Measurements from ENCODE around the gene SRP14.

SRP14 gene

GRCh38 chr15:40067921-40068624 is 29.1 kb upstream of the SRP14 start:
- no peak for DNase-seq

DNA sequence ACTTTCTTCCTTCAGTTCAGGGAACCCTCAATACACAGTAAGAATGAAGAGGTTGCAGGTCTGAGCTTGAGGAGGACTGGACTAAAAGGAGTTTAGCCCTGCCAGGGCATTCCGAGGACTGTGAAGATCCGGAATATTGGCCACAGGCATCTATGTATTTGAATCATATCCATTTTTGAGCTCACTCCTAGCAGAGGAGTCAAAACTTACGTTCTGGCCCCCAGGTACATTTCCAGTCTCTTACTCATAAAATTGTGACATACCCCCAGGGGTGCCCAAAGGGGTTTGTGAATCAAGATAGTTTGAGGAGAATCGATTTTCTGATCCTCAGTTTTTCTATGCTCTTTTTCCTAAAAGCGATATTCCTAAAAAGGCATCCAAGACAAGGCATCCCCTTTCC is 27.6 kb upstream of the SRP14 start:
- no peak for DNase-seq

DNA sequence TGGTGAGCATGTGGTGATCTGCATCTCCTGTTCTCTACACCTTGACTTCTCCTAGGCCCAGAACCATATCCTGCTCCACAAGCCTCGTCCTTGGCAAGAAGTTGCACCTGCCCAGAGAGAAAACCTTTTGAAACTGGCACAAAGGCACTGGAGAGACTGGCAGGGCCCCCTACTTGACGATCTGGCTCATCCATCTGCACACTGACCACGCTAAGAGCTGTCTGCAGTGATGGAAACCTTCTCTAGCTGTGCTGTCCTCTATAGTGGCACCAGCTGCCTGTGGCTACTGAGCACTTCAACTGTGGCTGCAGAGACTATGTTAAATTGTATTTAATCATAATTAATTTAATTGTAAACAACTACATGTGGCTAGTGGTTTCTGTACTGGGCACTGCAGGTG is 26.2 kb upstream of the SRP14 start:
- DNase-seq = no peak

DNA sequence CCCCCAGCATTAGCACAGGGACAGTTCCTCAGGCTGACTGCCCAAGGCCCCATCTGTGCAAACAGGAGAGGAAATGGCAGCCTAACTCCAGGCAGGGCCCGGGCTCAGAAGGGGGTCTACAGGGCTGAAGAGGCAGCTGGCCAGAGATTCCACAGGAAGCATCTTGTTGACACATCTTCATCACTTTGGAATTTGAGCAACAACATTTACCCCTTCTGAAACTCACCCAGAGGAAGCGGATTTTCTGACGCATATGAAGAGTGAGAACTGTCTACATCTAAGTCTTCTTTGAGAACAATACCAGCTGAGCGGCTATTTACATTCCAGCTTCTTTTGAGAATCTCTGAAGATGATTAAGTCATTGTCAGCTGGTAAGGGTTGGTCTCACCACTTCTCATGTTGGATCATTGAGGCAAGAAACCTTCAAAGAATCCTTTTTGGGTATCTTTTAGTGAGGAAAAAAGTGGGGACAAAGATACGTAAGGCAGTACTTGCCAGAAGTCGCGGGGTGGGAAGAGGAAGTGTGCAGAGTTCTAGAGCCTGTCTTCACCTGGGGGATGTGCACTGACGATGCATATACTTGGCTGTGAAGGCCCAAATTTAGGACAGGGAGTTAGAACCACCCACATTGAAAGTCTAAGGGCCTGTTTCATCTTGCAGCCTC is 25.4 kb upstream of the SRP14 start:
- no peak for DNase-seq

- DNase-seq = no peak
Measured at GRCh38 chr15:40063563-40064011, 24.6 kb upstream of the SRP14 start.

DNA sequence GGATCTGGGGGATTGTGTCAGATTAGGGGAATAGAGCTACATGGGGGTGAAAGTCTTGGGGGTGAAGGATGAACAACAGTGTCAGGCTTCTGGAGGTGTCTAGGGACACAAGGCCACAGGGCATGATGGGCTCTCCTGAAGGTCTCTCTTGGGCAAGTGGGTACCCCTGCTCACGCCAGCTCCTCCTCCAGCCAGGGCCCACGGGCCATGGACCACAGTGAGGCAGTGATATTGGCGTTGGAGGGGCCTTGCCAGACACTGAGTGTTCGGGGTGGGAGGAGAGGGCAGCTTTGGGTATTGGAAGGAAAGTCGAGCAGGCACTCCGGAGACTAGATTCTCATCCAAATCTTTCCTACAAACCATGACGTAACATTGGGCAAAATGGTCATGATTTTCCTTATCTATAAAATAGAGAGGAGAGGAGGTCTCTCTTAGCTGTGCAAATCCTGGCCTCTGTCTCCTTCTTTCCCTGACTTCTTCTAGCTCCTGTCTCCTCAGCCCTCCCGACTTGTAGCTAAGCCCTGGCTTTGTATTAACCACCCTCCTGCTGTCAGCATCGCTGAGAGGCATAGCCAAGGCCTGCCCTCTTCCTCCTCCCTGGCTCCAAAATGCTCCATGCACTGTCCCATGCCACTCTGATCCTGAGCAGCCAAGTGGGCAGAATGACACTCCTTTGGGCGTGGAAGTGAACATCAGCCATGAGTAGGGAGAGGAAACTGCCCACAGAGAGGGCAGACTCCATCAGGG is 24.0 kb upstream of the SRP14 start:
- DNase-seq = no peak

- peak in 1 of 5 experiments; percentile 77 for DNase-seq
Measured at GRCh38 chr15:40061212-40061901, 22.4 kb upstream of the SRP14 start.

DNA sequence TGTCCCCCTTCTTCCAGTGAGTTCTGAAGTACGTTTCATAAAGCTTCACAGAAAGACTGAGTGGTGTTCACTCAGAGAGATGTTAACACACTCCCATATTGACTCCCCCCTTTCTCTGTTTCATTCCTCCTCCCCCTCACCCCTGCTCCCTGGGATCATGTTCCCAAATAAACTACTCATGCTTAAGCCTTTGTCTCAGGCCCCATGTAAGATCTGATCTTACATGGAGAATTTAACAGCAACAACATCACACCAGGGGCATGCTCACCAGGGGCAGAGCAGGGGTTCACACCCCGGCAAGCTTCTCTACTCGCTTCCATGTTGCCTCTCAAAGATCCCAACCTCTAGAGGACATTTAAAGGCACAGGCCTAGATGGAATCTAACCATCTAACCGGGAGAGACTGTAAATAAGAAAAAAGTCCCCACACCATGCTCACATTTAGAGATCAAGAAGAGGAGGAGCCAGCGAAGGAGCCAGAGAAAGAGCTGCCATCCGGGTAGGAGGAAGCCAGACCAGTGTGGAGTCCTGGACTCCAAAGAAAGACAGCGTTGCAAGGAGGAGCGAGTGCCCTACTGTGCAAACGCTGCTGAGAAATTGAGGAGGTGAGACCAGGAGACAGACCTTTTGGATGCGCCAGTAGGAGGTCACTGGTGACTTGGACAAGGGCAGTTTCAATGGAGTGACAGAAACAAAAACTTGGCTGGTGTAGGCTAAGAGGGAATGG is 21.4 kb upstream of the SRP14 start:
- no peak for DNase-seq

GRCh38 chr15:40059821-40060220 is 20.8 kb upstream of the SRP14 start:
- no peak for DNase-seq

- peak in 1 of 5 experiments; percentile 54 for DNase-seq
Measured at GRCh38 chr15:40058476-40059140, 19.6 kb upstream of the SRP14 start.

DNA sequence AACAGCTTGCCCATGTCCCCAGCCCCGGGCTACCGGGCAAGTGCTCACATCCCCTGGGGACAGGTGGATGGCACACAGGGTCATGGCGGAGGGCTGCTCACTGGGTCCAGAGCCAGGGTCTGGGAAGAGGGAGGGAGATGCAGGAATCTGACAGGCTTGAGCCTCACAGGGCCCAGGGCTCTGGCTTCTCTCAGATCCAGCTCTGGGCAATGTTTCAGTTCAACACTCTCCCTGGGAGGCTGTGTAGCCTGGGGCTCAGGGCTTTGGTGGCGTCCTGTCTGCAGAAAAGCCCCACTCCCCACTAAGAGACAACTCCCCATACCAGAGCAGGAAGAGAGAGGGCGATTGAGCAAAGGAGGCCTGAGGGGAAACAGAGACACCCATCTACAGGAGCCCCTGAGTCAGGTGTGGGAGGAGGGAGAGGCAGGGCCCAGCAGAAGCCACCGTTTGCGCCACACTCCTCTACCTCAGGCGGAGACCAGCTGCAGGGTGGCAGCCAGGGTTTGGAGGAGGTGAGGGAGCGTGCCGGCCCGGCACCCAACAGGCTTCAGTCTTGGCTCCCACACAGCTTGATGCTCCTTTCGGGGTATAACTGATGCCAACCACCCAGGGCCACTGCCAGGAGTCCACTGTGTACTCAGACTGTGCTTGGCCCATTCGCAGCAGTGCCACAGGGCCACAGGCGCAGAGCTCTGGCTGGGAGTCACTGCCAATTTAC is 16.8 kb upstream of the SRP14 start:
- no peak for DNase-seq

GRCh38 chr15:40054855-40055575 is 16.0 kb upstream of the SRP14 start:
- DNase-seq = peak in 1 of 5 experiments; percentile 75

- no peak for DNase-seq
Measured at GRCh38 chr15:40054605-40054854, 15.5 kb upstream of the SRP14 start.

- no peak for DNase-seq
Measured at GRCh38 chr15:40053831-40054604, 15.0 kb upstream of the SRP14 start.

GRCh38 chr15:40053079-40053830 is 14.3 kb upstream of the SRP14 start:
- no peak for DNase-seq

- DNase-seq = no peak
Measured at GRCh38 chr15:40052604-40053003, 13.6 kb upstream of the SRP14 start.

GRCh38 chr15:40051616-40052415 is 12.8 kb upstream of the SRP14 start:
- DNase-seq = no peak

GRCh38 chr15:40050788-40051470 is 11.9 kb upstream of the SRP14 start:
- peak in 1 of 5 experiments; percentile 56 for DNase-seq

Data from T-helper 2 cell (primary cell).